Measurements from ENCODE around the gene PRKCA.

Gene PRKCA

DNA sequence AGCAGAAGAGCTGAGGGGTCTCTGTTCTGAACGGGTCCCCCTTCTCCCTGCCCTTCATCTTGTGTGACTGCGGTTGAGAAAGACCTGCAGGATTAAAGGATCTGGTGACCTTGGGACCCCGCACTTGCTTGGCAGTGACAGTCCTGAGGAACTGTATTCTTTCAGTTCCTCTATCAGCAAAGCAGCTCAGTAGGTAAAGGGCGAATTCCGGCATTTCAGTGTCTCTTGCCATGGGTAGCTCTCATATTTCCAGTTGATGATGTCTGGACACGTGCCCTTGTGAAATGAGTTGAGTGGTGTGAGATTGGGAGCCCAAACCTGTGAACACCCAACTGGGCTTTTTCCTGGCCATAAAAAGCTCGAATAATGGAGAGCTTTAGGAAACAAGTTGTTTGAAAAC, 135.7 kb downstream of the PRKCA start:
- H3K9me3 ChIP-seq (replicated peaks; ENCODE audit: low read length): no peaks in the 10 kb centered on the region
- no peaks in the 10 kb centered on the region for H3K36me3 ChIP-seq (ENCODE audit: insufficient read depth, low read length)
- no peaks in the 10 kb centered on the region for H3K27me3 ChIP-seq (ENCODE audit: control insufficient read depth, insufficient read depth, low read length)
- no peak overlapping the region for H3K4me2 ChIP-seq (ENCODE audit: low read length)
- H3K4me1 ChIP-seq (ENCODE audit: control insufficient read depth, insufficient read depth, low read length): peaks cover 9% of the 10 kb centered on the region
- no peak overlapping the region for H3K9ac ChIP-seq (ENCODE audit: low read depth, low read length)
- no peak overlapping the region for H3K4me3 ChIP-seq (ENCODE audit: low read length)

DNA sequence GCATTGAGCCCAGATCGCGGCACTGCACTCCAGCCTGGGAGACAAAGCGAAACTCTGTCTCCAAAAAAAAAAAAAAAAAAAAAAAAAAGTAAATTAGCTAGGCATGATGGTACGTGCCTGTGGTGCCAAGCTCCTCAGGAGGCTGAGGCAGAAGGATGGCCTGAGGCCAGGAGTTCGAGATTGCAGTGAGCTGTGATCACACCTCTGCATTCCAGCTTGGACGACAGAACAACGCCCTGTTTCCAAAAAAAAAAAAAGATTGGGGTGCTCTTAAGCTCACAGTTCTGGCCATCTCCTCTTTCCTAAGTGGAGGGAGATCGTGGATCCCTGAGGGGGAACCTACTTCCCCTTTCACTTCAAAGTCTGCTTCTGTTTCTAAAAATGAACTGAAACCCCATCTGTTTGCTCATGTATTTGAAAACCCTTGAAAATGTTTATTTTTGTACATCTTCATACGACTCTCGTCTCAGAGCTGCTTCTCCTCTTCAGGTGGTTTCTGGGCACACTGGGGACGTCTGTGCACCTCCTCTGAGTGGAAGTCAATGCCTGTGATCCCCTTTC, 138.8 kb downstream of the PRKCA start:
- H3K36me3 ChIP-seq (ENCODE audit: insufficient read depth, low read length): no peaks in the 10 kb centered on the region
- no peak overlapping the region for H3K9ac ChIP-seq (ENCODE audit: low read depth, low read length)
- H3K4me3 ChIP-seq (ENCODE audit: low read length): peak overlapping the region; percentile 10
- H3K4me2 ChIP-seq (ENCODE audit: low read length): peak overlapping the region; percentile 64
- H3K9me3 ChIP-seq (replicated peaks; ENCODE audit: low read length): peaks cover 3% of the 10 kb centered on the region
- H3K27me3 ChIP-seq (ENCODE audit: control insufficient read depth, insufficient read depth, low read length): no peaks in the 10 kb centered on the region
- peaks cover 6% of the 10 kb centered on the region for H3K4me1 ChIP-seq (ENCODE audit: control insufficient read depth, insufficient read depth, low read length)

DNA sequence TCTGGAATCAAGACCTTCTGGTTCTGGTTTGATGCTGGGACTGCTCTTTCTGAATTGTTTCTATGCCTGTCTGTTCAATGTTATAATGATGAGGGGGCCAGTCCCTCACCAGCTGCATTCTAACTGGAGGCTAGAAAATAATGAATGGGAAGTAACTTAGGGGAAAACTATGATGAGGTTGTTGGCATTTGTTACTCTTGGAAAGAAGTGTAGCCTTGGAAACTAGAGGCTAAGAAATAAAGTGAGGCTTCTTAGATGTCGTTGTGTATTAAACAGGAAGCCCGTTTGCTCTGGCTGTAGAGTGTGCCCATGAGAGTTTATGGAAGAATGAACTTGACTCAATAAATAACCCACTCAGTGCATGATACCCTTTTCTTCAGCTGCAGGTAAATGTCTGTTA, 140.8 kb downstream of the PRKCA start:
- no peaks in the 10 kb centered on the region for H3K36me3 ChIP-seq (ENCODE audit: insufficient read depth, low read length)
- no peak overlapping the region for H3K9ac ChIP-seq (ENCODE audit: low read depth, low read length)
- no peak overlapping the region for H3K4me3 ChIP-seq (ENCODE audit: low read length)
- peaks cover 4% of the 10 kb centered on the region for H3K4me1 ChIP-seq (ENCODE audit: control insufficient read depth, insufficient read depth, low read length)
- no peak overlapping the region for H3K4me2 ChIP-seq (ENCODE audit: low read length)
- H3K27me3 ChIP-seq (ENCODE audit: control insufficient read depth, insufficient read depth, low read length): no peaks in the 10 kb centered on the region
- H3K9me3 ChIP-seq (replicated peaks; ENCODE audit: low read length): peaks cover 3% of the 10 kb centered on the region

DNA sequence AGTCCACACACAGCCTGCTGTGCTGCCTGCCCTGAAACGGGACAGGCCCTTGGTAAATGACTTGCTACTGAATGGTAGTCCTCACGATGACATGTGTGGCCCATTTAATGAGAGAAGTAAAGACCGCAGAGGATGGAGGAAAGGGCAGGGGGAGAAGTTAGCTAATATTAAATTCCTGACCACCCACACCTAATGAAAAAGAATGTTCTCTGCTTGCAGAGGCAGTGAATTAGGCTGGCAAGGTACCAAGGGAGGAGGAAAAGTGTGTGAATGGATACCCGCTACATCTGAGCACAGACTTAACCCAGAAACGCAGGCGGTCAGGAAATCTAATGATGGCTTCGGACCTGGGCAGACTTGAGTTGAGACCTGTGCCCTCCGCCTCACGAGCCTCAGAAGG, 141.2 kb downstream of the PRKCA start:
- H3K27me3 ChIP-seq (ENCODE audit: control insufficient read depth, insufficient read depth, low read length): no peaks in the 10 kb centered on the region
- no peaks in the 10 kb centered on the region for H3K36me3 ChIP-seq (ENCODE audit: insufficient read depth, low read length)
- peaks cover 3% of the 10 kb centered on the region for H3K9me3 ChIP-seq (replicated peaks; ENCODE audit: low read length)
- no peak overlapping the region for H3K4me3 ChIP-seq (ENCODE audit: low read length)
- peaks cover 4% of the 10 kb centered on the region for H3K4me1 ChIP-seq (ENCODE audit: control insufficient read depth, insufficient read depth, low read length)
- no peak overlapping the region for H3K9ac ChIP-seq (ENCODE audit: low read depth, low read length)
- no peak overlapping the region for H3K4me2 ChIP-seq (ENCODE audit: low read length)

DNA sequence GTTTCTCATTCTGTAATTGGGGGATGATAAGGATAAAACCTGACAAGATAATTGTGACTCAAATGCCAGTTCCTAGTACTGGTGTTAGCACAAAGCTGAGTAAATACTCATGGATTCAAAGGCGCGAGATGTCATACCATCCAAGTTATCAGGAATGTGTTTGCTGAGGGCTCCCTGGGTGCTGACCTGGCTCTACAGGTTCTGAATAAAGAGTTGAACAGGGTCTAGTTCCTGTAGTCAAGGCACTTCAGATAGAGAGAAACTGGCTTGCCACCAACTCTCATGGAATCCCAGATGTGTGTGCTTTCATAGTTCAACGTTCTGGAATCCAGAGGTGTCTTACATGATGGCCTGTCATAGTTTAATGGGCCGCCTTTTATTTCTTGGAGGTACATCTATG, 141.6 kb downstream of the PRKCA start:
- H3K36me3 ChIP-seq (ENCODE audit: insufficient read depth, low read length): no peaks in the 10 kb centered on the region
- H3K4me1 ChIP-seq (ENCODE audit: control insufficient read depth, insufficient read depth, low read length): peaks cover 4% of the 10 kb centered on the region
- no peak overlapping the region for H3K4me3 ChIP-seq (ENCODE audit: low read length)
- peaks cover 3% of the 10 kb centered on the region for H3K9me3 ChIP-seq (replicated peaks; ENCODE audit: low read length)
- H3K9ac ChIP-seq (ENCODE audit: low read depth, low read length): no peak overlapping the region
- no peaks in the 10 kb centered on the region for H3K27me3 ChIP-seq (ENCODE audit: control insufficient read depth, insufficient read depth, low read length)
- no peak overlapping the region for H3K4me2 ChIP-seq (ENCODE audit: low read length)

DNA sequence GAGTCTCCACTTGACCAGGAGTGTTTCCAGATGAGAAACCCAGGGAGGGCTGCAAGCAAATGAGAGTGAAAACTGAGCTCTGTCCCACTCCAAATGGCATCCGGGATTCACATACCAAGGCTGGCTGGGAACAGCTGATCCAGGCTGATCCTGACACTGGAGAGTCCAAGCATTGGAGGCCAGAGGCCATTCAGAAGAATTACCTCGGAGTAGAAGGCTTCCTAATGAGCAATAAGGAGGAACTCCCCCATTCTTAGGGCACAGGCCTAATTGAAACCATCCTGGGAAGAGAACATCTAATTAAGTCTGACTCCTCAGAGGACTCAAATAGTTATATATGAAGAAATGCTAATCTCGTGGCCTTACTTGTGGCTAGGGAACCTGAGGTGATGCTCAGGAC, 142.8 kb downstream of the PRKCA start:
- H3K36me3 ChIP-seq (ENCODE audit: insufficient read depth, low read length): no peaks in the 10 kb centered on the region
- peaks cover 3% of the 10 kb centered on the region for H3K9me3 ChIP-seq (replicated peaks; ENCODE audit: low read length)
- H3K4me2 ChIP-seq (ENCODE audit: low read length): no peak overlapping the region
- peaks cover 4% of the 10 kb centered on the region for H3K4me1 ChIP-seq (ENCODE audit: control insufficient read depth, insufficient read depth, low read length)
- H3K9ac ChIP-seq (ENCODE audit: low read depth, low read length): no peak overlapping the region
- no peak overlapping the region for H3K4me3 ChIP-seq (ENCODE audit: low read length)
- H3K27me3 ChIP-seq (ENCODE audit: control insufficient read depth, insufficient read depth, low read length): no peaks in the 10 kb centered on the region

DNA sequence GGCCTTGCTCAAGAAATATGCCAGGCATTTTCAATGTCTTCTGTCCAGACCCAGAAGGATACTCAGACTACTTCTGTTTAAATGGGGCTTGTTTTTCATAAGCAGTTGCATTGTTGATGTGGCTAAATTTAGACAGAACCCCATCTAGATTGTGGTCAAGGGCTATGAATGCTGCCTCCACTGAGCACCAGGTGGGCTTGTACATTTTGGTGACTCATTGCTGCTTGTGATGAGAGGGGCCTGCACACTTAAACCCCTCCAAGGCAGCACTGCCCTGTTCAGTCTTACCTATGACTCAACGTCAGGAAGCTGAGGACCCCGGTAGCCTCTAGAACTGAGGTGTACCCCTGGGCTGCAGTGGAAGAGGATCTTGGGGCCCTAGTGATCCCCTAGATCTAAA, 144.0 kb downstream of the PRKCA start:
- Histone ChIP-seq H3K9ac (ENCODE audit: low read depth, low read length) (no peak overlapping the region), H3K4me2 (ENCODE audit: low read length) (no peak overlapping the region), H3K27me3 (ENCODE audit: control insufficient read depth, insufficient read depth, low read length) (no peaks in the 10 kb centered on the region), H3K9me3 (replicated peaks; ENCODE audit: low read length) (peaks cover 3% of the 10 kb centered on the region), H3K36me3 (ENCODE audit: insufficient read depth, low read length) (no peaks in the 10 kb centered on the region), H3K4me1 (ENCODE audit: control insufficient read depth, insufficient read depth, low read length) (peaks cover 1% of the 10 kb centered on the region), H3K4me3 (ENCODE audit: low read length) (no peak overlapping the region)

DNA sequence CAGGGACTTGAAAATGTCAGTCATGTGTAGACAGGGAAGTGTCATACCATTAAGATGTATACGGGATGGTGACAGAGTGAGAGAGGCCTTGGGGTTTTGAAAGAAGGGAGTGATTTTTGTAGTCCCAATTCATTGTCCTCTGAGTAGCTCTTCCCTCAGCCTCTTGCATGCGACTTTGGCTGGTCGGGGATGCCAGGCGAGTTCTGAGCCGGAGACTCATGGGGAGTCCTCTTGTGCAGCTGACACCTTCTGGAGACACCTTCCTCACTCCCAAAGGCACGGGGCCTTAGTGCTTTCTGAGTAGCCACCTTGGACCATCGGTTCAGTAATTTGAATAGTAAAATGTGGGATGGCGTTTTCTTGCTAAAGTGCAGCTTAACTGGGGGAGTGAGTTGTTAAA, 144.7 kb downstream of the PRKCA start:
- H3K4me2 ChIP-seq (ENCODE audit: low read length): no peak overlapping the region
- H3K27me3 ChIP-seq (ENCODE audit: control insufficient read depth, insufficient read depth, low read length): no peaks in the 10 kb centered on the region
- no peaks in the 10 kb centered on the region for H3K4me1 ChIP-seq (ENCODE audit: control insufficient read depth, insufficient read depth, low read length)
- H3K9me3 ChIP-seq (replicated peaks; ENCODE audit: low read length): peaks cover 3% of the 10 kb centered on the region
- no peak overlapping the region for H3K9ac ChIP-seq (ENCODE audit: low read depth, low read length)
- no peak overlapping the region for H3K4me3 ChIP-seq (ENCODE audit: low read length)
- H3K36me3 ChIP-seq (ENCODE audit: insufficient read depth, low read length): no peaks in the 10 kb centered on the region

DNA sequence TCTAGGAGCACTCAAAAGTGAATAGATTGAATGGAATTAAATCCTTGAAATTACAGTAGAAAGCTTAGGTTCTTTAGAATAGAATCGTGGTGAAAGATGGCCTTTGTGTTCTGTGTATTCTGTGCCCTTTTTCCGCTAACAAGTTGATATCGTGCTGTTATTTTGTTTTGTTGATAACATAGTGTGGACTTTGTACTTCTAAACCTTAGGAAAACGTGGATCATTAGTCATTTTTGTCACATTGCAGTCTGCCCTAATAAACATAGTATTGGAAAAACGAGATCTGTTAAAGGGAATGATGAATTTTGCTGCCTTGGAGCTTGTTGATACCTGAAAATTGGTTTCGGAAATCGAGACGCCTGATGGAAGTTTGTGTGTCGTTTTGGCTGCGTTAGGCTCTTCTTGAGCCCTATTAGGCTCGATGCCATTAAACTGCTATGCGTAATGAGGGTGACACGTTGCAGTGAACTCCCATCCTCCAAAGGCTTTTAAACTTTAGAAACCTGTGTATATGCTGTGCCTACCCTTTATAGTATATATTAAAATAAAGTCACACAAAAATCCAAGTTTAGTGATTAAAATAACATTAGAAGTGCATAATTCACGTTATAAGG, 145.7 kb downstream of the PRKCA start:
- H3K4me2 ChIP-seq (ENCODE audit: low read length): no peak overlapping the region
- H3K36me3 ChIP-seq (ENCODE audit: insufficient read depth, low read length): no peaks in the 10 kb centered on the region
- no peak overlapping the region for H3K4me3 ChIP-seq (ENCODE audit: low read length)
- H3K27me3 ChIP-seq (ENCODE audit: control insufficient read depth, insufficient read depth, low read length): no peaks in the 10 kb centered on the region
- no peak overlapping the region for H3K9ac ChIP-seq (ENCODE audit: low read depth, low read length)
- H3K4me1 ChIP-seq (ENCODE audit: control insufficient read depth, insufficient read depth, low read length): no peaks in the 10 kb centered on the region
- peaks cover 3% of the 10 kb centered on the region for H3K9me3 ChIP-seq (replicated peaks; ENCODE audit: low read length)

DNA sequence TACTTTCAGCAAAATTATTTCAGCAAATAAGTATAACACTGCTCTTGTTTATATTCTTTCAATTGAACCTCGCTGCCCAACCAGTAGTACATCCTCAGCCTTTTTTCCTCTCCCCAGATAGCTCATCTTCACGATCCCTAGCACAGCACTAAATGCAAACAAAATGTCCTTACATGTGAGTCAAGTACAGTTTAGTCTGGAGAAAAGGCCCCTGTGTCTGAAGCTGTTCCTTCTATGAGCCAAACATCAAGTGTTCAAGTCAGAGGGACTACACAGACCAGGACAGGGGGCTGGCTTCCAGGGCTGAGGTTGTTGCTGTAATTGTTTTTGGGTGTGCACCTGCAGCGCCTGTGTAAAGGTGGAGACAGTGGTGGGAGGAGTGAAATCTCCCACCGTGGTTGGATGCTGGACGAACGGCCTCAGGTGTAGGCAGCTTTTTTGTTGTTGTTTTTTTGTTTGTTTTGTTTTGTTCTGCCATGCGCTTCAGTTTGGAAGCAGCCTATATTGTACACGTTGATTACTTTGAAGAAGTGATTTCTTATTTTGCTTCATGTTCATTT, 147.1 kb downstream of the PRKCA start:
- Histone ChIP-seq H3K9ac (ENCODE audit: low read depth, low read length) (no peak overlapping the region), H3K9me3 (replicated peaks; ENCODE audit: low read length) (peaks cover 3% of the 10 kb centered on the region), H3K4me2 (ENCODE audit: low read length) (no peak overlapping the region), H3K36me3 (ENCODE audit: insufficient read depth, low read length) (no peaks in the 10 kb centered on the region), H3K27me3 (ENCODE audit: control insufficient read depth, insufficient read depth, low read length) (no peaks in the 10 kb centered on the region), H3K4me1 (ENCODE audit: control insufficient read depth, insufficient read depth, low read length) (no peaks in the 10 kb centered on the region), H3K4me3 (ENCODE audit: low read length) (no peak overlapping the region)

DNA sequence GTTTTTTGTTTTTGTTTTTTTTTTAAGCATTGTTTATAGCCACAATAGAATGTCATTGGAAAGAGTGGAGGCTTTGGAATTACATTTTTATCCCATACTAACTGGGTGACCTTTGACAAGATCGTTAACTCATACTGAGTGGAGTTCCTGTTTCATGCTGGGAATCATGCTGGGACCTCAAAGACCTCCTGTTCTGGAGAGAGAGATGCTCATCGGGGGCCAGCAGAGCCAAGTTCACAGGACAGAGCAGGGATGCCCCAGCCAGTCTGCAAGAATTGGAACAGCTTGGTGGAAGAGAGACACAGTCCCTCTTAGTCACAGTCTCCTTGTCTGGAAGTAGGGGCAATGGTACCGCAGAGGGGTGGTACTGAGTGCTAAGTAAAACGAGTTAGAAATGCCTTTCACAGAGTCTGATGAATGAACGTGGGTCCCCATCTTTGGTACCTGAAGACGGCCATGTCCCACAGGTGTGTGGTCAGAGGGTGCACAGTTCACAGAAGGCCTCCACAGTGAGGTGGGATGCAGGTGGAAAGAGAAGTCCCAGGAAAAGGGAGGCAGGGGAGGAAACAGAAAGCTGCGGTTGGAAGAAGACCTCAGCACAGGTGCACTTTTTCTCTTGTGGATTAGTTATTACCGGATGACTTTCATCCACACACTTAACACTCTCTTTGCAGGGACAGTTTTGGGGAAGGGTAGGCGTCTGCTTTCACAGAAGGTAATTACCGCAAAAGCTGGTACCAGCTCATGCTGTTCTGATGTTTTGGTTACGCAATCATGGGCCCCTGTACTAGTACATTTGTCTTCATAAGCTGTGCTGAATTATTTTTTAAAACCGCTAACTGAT, 147.8 kb downstream of the PRKCA start:
- Histone ChIP-seq H3K9ac (ENCODE audit: low read depth, low read length) (no peak overlapping the region), H3K4me3 (ENCODE audit: low read length) (no peak overlapping the region), H3K27me3 (ENCODE audit: control insufficient read depth, insufficient read depth, low read length) (no peaks in the 10 kb centered on the region), H3K4me2 (ENCODE audit: low read length) (no peak overlapping the region), H3K9me3 (replicated peaks; ENCODE audit: low read length) (peaks cover 2% of the 10 kb centered on the region), H3K4me1 (ENCODE audit: control insufficient read depth, insufficient read depth, low read length) (no peaks in the 10 kb centered on the region), H3K36me3 (ENCODE audit: insufficient read depth, low read length) (peaks cover under 1% of the 10 kb centered on the region)
